IPS-NIHi11 (cell line): ENCODE results near the gene MGAT1.
"Not testable (repeated sequence)": the region's sequence is repeated elsewhere in the genome, so short reads cannot be mapped to it uniquely, and the experiment has no call there.

ENCODE experiments used
- DNase-seq: peaks from one replicate; pipeline ENCODE4 v3.0.0; 2012; ENCODE audit warnings: mixed read lengths, low spot score

MGAT1 gene

GRCh38 chr5:180785121-180785781 is 17.4 kb downstream of the MGAT1 start:
- DNase-seq = peak; percentile 55

GRCh38 chr5:180784497-180785097 is 18.0 kb downstream of the MGAT1 start:
- peak; percentile 78 for DNase-seq

DNA sequence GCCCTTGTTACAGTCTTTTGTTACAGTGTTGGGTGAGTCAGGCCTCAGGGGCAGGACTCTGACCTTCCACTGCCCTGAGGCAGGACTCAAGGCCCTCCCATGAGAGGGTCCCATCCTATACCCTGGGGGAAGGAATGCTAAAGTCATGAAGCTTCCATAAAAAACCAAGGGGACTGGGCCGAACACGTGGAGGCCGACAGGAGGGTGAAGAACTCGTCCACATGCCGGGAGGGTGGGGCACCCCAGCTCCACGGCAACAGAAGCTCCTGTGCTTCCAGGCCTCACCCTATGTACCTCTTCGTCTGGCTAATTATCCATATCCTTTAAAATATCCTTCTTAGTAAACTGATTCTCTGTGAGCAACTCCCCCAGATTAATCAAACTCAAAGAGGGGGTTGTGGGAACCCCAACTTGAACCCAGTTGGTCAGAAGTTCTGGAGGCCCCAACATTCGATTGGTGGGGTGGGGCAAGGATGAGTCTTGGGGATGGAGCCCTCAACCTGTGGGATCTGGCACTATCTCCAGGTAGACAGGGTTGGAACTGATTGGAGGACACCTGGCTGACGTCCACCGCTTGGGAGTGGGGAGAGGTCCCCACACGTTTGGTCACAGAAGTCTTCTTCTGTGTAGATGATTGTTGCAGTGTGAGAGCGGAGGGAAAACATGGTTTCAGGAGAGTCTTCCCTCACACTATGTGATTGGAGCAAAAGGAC is 19.1 kb downstream of the MGAT1 start:
- no peak for DNase-seq

DNA sequence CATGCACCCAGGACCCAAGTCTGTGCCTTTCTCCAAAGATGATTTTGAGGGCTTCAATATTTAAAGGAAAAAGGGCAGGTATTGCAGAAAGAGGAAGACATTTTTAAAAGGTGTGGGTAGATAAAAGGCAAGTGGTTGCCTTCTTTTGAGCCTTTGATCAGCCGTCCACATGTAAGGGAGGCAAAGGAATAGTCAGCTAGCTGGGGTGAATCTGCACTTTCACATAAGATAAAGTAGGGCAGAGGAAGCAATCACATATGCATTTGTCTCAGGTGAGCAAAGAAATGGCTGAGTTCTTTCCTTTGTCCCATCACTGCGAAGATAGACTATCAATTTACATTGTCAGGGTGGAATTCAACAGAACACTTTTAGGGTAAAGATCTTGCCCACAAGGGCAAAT is 19.9 kb downstream of the MGAT1 start:
- DNase-seq = no peak

GRCh38 chr5:180781900-180782326 is 20.7 kb downstream of the MGAT1 start:
- DNase-seq = not testable (repeated sequence)

DNA sequence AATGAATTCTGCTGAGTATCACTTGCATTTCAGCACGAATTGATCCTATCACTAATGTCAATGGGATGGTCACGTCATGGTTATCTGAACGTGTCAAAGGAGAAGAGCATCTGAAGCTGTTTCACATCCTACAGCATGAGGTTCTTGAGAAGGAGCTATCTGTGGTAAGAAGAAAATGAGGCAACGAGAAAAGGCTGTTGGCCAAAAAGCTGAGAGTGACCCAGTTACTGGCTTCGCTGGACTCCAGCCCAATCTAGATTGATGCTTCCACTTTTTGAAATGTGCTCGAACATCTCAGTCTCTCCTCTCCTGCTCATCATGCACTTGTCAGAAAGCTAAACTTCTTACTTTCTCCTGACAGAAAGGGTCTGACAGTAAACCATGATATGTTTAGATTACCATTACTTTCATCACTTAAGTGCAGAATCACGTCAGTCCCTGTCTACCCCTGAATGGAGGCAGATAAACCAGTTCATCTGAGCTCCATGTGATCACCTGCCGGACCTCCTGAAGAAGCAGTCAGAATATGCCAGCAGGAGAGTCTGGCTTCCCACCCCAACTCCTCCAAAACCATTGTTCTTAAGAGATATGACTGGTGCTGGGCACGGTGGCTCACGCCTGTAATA is 22.5 kb downstream of the MGAT1 start:
- no peak for DNase-seq

GRCh38 chr5:180777475-180777874 is 25.1 kb downstream of the MGAT1 start:
- DNase-seq = no peak

DNA sequence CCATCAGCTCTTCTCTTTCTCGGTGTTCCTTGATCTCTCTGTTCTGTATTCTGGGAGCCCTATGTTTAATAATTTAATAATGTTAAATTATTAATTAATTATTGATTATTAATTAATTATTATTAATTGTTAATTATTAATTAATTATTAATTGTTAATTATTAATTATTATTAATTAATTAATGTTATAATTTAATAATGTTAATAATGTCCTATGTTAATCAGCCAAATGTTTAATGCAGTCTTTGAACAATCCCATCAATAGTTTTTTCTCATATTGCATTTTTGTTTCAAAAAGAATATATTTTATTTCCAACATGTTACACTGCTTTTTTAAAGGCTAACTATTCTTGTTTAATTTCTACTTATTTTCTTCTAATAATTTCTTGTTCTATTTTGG is 26.2 kb downstream of the MGAT1 start:
- no peak for DNase-seq

DNA sequence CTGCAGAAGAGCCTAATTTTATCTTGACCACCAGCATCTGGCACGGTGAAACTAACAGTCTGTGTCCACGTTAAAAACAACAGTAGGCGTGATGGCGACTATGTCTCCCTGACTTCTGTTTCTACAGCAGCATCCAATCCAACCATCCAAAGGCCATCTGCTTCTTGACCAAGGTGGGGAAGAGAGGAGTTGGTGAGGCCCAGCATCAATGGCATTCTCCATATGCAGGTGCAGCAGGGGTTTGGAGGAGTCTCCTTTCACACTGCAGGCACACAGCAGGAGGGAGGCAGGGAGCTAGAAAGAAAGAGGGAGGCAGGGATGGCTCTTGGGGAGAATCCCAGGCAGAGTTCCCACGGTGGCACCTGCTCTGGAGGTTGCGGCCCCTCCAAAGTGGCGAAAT is 27.0 kb downstream of the MGAT1 start:
- DNase-seq = no peak

GRCh38 chr5:180771839-180772238 is 30.8 kb downstream of the MGAT1 start:
- no peak for DNase-seq

GRCh38 chr5:180769821-180770220 is 32.8 kb downstream of the MGAT1 start:
- no peak for DNase-seq

DNA sequence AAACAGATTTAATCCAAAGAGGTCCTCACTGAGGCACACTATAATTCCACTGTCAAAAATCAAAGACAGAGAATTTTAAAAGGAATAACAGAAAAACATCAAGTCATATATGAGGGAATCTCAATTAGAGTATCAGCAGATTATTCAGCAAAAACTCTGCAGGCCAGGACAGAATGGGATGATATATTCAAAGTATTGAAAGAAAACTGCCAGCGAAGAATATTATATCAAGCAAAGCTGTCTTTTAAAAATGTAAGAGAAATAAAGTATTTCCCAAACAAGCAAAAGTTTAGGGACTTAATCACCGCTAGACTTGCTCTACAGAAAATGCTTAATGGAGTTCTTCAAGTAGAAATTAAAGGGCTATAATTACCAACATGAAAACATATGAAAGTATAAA is 47.0 kb downstream of the MGAT1 start:
- no peak for DNase-seq

GRCh38 chr5:180744253-180744652 is 58.4 kb downstream of the MGAT1 start:
- DNase-seq = no peak

GRCh38 chr5:180742727-180743126 is 59.9 kb downstream of the MGAT1 start:
- no peak for DNase-seq

DNA sequence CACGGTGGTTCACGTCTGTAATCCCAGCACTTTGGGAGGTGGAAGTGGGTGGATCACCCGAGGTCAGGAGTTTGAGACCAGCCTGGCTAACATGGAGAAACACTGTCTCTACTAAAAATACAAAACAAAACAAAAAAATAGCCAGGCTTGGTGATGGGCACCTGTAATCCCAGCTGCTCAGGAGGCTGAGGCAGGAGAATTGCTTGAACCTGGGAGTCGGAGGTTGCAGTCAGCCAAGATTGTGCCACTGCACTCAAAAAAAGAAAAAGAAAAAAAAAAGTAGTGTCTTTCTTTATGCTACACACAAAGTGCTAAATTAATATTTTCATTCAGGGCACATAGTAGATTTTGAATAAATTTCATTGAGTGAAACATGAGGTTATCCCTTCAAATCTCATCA is 61.7 kb downstream of the MGAT1 start:
- DNase-seq = not testable (repeated sequence)

DNA sequence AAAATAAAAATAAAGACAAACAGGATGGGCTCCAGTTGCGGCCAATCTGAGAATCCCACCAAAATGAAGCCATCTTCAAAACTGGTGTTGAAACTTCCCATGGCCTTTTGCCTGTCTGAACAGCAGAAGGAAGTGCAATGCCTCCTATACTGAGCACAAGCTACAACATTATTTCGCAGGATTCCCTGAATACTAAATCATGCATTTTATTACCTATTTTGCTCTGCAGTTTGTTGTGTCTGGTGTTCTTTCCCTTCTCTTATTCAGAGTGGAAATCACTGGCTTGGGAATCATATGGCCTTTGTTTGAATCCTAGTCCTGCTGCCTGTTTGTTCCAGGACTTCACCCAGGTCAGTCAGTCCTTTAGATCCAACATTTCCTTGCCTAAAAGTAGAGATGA is 62.6 kb downstream of the MGAT1 start, which contains the start of gene OR2Y1:
TSS of gene OR2Y1 (minus strand) at position 101 of the 400 bp plus-strand sequence. CDS start at position 101, 0 bp downstream.
- DNase-seq = no peak

GRCh38 chr5:180739271-180739670 is 63.3 kb downstream of the MGAT1 start:
- DNase-seq = no peak

- DNase-seq = no peak
Observed at GRCh38 chr5:180736536-180736935, 66.1 kb downstream of the MGAT1 start.
